Measurements from ENCODE around the gene SPIC.
"Not testable (repeated sequence)": the region's sequence is repeated elsewhere in the genome, so short reads cannot be mapped to it uniquely, and the experiment has no call there.

Gene SPIC

DNA sequence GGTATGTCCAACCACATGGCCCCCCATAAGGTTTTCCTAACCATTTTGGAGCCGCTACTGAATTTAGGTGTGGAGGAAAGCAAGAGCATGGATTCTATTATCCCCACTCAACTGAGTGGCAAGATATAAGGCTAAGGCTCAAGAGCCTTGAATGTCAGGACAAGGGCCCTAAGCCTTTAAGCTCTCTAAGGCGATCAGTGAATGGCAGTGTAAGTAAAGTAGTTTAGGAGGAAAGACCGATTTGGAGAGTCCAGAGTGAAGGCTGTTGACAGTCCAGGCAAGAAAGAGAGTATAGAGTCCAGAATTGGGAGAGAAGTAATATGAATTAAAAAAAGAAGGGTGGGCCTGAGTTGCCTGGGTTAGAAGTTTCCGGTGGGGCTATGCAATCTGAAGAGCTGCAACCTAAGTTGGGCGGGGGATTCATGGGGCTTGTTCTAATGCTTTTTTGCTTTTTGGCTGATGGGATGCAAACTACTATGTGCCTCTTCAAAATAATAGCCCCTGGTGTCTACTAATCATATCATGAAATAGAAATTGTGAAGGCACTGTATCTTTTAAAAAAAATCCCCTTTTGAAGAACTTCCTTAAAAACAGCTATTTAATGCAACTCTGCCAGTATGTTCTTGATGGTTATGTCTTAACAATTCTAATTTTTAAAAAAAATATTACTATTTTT lies at the start of gene SPIC:
Gene SPIC, plus strand, starts transcription at position 626 of the 676 bp plus-strand sequence. CDS start 1,569 bp downstream, outside the sequence.
- DNase-seq: no peak

DNA sequence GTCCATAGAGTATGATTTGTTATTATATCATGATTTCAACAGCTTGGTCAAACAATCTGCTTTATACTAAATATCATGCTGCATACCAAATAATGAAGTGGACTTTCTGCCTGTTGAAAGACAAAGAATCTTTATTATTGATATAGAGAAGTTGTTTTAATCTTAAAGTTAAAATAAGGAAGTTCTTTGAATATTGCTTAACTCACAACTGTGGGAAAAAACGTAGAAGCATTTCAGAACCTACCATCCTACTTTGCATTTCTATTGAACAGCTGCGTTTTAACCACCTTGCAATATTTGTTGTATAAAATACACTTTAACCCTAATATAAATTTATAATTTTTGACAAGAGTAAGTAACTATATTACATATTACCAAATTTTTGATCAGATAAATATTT lies 44.7 kb upstream of the SPIC start:
- DNase-seq: no peak

GRCh38 chr12:101436136-101436535 lies 39.0 kb upstream of the SPIC start:
- no peak for DNase-seq

- no peak for DNase-seq
These were observed 35.9 kb upstream of the SPIC start for GRCh38 chr12:101439236-101439635.

- DNase-seq: no peak
These were observed 33.5 kb upstream of the SPIC start for GRCh38 chr12:101441461-101442224.

GRCh38 chr12:101455685-101456084 lies 19.5 kb upstream of the SPIC start:
- DNase-seq: no peak

GRCh38 chr12:101459642-101460346 lies 15.3 kb upstream of the SPIC start:
- no peak for DNase-seq

DNA sequence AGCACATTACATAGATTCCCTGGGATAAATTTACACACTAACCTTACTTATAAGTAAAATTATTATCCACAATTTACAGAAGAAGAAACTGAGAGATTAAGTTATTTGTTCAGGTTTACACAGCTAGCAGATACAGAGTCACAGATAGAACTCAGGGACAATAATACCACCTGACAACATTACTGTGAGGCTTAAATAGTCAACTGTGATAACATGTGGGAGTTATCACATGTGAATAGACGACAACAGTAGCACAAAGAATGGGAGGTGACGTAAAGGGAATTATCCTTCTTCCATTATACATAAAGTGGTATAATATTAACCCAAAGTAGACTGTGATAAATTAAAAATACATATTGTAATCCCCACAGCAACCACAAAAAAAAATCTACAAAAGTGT lies 6.2 kb upstream of the SPIC start:
- no peak for DNase-seq

DNA sequence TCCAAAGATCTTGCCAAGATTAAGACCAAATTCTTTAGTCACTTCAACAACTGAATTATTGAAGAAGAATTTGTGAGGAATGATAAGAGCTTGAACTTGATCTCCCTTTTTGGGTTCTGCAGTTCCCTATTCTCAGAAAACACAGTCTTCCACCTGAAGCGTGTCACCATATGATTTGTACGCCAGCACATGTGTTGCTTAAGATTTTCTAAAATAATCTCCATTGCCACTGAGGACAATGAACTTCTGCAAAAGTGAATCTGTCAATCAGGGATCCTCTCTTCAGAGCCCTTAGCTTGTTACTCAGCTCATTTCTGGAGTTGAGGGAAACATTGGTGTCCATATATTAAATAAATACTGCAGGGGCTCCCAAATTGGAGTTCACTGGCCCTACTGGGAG lies 4.2 kb upstream of the SPIC start:
- no peak for DNase-seq

- not testable (repeated sequence) for DNase-seq
These were observed 3.3 kb upstream of the SPIC start for GRCh38 chr12:101471878-101472277.

DNA sequence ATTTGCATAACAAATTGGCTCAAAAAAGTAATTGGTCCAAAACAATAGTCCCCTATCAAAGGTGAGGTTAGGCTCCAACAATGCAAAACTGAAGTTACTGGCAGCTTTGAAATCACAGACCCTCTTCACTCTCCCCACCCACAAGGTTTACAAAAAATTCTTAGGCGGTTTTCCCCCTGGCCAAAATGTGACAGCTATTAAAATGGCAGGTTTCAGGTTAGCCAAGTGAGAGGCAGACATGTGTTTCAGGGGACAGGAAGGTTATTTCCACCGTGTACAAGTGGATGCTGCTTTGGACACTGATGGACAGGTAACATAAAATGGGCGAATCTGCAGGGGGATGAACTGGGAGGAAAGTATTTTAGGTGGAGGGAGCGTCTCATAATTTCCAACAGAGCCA lies 888 bp upstream of the SPIC start:
- no peak for DNase-seq

DNA sequence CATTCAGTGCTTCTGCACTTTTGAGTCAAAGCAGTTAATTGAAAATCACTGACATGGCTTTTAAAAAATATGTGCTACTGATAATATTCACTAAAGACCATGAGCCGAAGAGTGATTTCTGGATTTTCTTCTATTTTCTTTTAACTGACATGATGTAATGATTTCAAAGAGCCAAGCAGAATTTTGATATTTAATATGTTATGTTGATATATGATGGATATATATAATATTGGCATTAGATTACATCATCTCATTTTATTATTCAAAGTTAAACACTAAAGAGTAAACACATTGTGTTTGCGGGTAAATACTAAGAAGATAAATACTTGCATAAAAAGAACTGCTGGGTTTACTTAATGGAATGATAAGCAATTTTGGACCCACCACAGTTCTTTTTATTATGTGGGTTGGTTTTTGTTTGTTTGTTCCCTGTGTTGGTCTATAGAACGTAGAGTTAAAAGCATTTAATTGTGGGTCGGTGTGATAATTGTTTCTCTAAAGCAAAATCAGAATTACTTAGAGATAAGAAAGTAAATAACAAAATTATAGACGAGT lies 692 bp downstream of the SPIC start:
- no peak for DNase-seq

- DNase-seq: no peak
These were observed 5.7 kb downstream of the SPIC start for GRCh38 chr12:101480849-101481248.

DNA sequence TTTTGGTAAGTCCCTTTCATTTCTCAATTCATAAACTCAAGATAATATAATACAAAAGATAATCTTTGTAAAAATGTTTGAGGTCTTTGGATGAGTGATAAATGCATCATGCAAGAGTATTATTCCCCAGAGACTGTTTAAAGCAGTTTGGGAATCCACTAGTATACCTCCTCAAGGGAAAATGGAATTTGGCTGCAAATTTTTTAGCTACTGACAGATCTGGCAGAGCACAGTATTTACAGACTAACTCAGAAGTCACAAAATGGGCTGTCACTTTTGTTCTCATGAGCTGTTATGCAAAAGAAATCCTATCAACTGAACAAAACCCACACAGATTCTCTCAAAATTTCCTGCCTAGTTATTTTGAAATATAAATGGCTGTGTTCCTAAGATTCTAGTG lies 9.9 kb downstream of the SPIC start:
- peak in 1 of 51 donors; percentile 23 for DNase-seq

GRCh38 chr12:101488469-101488868 lies 13.3 kb downstream of the SPIC start:
- DNase-seq: no peak

DNA sequence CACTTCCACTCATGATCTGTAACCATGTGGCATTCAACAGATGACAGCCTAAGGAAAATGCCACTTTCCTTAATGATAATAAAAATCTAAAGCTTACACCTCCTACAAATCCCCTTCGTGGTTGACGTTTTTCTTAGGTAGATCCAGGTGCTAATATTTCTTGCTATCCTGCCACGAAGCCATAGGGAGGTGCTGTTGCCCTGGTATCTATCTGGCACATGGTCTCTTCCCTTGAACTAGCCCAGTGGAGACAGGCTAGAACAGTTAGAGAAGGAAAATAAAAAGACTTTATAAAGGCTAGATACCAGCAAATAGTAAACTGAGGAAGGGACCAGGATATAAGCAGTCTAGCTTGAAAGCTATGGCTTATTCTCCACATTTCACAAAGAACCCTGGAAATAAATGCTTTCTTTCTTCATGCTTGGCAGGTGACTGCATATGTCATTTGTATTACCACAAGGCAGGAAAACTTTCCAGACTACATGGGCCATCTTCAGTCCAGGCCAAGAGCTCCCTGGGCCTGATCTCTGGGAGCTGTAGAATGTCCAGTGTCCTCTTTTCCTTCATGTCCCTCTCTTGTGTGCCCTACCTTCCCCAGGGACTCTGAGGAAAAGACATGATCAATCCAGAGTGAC lies 15.3 kb downstream of the SPIC start:
- peak in 1 of 51 donors; percentile 1 for DNase-seq

DNA sequence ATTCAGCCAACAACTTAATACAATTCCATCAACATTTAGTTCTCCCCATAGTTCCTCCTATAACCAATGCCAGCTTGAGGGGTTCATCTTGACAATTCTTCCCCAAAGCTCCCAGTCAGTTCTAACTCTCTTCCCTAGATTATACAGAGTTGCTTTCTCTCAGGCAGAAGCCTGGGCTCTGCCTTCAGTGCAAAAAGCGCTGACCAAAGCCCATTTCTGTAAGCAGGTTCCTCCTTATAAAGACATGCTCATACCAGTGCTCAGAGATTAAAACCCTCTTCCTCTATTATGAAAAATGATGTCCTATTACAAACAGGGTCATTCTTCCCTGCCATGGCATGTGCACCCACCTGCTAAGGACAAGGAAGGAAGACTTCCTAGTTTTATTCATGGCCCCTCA lies 16.2 kb downstream of the SPIC start:
- DNase-seq: no peak

GRCh38 chr12:101493556-101493955 lies 18.4 kb downstream of the SPIC start:
- no peak for DNase-seq

DNA sequence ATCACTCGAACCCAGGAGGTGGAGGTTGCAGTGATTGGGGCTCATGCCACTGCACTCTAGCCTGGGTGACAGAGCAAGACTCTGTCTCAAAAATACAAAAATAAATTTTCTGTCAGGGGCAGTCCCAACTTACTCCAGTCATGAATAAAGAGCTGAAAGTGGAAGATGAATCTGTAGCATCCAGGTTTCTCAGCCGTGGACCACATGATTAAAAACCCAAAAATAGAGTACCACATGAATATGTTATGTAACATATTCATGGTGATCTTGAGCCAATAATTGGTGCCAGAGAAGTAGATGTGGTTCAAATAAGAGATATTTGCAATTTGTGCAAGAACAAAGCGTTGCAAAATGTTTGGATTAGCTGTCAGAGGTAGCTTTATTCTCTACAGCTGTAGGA lies 23.1 kb downstream of the SPIC start:
- DNase-seq: no peak

GRCh38 chr12:101501410-101501995 lies 26.4 kb downstream of the SPIC start:
- DNase-seq: no peak

DNA sequence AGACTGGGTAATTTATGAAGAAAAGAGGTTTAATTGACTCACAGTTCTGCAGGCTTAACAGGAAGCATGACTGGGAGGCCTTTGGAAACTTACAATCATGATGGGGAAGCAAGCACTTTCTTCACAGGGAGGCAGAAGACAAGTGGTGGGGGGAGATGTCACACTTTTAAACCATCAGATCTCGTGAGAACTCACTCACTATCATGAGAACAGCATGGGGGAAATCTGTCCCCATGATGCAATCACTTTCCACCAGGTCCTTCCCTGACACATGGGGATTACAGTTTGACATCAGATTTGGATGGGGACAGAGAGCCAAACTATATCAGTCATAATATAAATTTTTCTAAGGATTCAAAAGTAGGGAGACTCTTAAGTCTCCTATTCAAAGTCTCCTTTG lies 46.0 kb downstream of the SPIC start:
- DNase-seq: no peak
